B cell (primary cell): ENCODE measurements around the gene CREB3L1.

ENCODE experiments used
- EZH2 ChIP-seq: IDR thresholded peaks from 2 replicates; pipeline ENCODE4 v1.6.1; 2012; ENCODE audit warnings: borderline replicate concordance, low read depth, mild to moderate bottlenecking, moderate library complexity, low read length; ENCODE audit not compliant: insufficient read depth, poor library complexity, severe bottlenecking
- TF ChIP-seq, protein P1 (sequence below): fragments of 200-600 bp; IDR thresholded peaks from one replicate; pipeline ENCODE4 v1.8.0; 2022; ENCODE audit warnings: antibody characterized with exemption, mild to moderate bottlenecking

DNA sequence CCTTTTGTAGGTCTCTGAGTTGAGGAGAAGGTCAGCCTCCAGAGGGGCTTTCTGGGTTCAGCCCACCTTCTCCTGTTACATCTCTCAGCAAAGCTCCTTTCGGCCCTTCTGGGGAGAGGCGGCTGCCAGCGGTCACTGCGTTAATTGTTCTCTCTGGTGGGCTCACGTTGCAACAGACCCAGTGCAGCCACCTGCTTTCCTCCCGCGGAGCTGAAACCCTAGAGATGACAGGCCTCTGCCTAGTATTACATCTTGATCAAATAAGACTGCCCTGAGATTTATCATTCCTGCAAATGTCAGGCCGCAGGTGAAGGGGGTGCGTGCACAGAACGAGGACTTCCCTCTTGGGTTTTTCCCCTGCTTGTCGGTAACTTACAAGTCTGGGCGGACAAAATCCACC lies 43.2 kb upstream of the CREB3L1 start:
- TF ChIP-seq, protein P1, sequence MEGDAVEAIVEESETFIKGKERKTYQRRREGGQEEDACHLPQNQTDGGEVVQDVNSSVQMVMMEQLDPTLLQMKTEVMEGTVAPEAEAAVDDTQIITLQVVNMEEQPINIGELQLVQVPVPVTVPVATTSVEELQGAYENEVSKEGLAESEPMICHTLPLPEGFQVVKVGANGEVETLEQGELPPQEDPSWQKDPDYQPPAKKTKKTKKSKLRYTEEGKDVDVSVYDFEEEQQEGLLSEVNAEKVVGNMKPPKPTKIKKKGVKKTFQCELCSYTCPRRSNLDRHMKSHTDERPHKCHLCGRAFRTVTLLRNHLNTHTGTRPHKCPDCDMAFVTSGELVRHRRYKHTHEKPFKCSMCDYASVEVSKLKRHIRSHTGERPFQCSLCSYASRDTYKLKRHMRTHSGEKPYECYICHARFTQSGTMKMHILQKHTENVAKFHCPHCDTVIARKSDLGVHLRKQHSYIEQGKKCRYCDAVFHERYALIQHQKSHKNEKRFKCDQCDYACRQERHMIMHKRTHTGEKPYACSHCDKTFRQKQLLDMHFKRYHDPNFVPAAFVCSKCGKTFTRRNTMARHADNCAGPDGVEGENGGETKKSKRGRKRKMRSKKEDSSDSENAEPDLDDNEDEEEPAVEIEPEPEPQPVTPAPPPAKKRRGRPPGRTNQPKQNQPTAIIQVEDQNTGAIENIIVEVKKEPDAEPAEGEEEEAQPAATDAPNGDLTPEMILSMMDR = no peak
- no peak for TF ChIP-seq EZH2
